Measurements from ENCODE around the gene LSP1.

LSP1 gene

DNA sequence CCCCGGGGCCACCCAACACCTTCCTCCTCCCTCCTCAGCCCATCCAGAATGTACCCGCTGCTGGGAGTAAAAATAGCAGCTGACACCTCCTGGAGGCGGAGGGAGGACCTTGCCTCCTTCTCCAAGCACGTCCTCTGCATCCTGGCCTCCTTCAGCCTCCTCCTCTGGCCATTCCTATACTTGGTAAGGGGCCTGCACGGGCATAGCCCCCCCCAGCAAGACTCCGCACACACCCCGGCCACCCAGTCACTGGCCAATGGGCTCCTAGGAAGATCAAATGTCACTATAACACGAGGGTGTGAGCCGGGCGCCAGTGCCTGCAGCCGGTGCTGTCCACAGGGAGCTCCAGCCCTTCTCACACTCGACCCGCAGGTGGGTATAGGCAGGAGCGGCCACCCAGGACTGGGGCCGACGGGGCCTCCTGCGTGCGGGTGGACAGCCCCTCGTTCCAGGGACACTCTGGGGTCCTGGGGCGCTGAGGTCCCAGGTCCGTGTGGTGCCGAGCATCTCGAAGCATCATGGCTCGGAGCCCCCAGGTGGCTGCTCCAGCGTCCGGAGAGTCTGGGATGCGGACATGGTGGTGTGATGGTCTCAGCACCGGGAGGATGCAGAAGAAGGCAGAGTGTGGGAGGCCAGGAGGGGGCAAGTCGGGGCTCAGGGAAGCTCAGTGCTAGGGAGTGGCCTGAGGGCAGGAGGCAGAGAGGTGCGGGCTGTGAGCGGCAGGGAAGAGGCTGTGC lies 66.7 kb downstream of the LSP1 start, which contains the start of gene TNNT3:
Gene TNNT3, plus strand, starts transcription at position 313 of the 737 bp plus-strand sequence. CDS start 3,172 bp downstream, outside the sequence.
- Histone ChIP-seq H3K9me3 (ENCODE audit: control insufficient read depth, insufficient read depth, low read length) (no peaks in the 10 kb centered on the region), H3K27ac (ENCODE audit: low read depth, low read length) (no peak within 1 kb of the TSS), H3K27me3 (ENCODE audit: control insufficient read depth, insufficient read depth, low read length) (no peaks in the 10 kb centered on the region), H3K4me1 (ENCODE audit: control insufficient read depth, insufficient read depth, low read length) (no peaks in the 10 kb centered on the region; the same call in 1 of the 2 replicates), H3K9ac (ENCODE audit: low read depth, low read length) (no peak within 1 kb of the TSS), H3K4me3 (ENCODE audit: low read depth, low read length) (no peak within 1 kb of the TSS), H3K36me3 (ENCODE audit: control insufficient read depth, insufficient read depth, low read length) (no peaks in the 10 kb centered on the region)

DNA sequence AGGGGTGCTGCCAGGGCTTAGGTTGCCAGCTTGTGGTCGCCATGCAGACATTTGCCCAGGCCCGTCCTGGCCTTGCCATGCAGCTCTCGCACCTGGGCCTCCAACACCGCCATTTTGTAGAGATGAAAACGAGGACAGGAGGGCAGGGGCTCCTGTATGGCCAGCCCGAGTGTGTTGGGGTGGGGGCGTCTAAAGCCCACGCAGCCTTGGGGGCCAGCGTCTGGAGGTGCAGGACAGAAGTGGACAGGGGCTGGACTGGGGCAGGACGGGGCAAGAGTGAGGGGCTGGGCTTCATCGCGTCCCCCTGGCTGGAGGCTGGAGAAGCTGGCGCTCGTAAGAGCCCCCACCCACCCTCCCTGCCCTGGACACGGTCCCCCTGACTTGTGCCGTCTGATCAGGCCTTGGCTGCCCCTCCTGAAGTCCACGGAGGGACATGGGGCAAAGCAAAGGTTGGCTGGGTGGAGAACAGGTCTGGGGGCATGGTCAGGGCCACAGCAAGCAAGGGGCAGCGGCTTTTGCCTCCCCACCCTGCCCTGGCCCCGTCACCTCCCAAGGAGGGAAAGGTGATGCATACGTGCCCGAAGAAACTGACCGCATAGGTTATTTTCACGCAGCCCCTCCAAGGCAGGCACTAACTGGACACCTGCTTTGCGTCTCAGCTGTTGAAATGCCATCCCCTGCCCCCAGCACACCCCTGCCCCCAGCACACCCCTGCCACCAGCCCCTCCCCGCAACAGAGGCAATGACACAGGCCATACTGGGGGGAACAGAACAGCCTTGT lies 67.4 kb downstream of the LSP1 start:
- Histone ChIP-seq H3K27me3 (ENCODE audit: control insufficient read depth, insufficient read depth, low read length) (no peaks in the 10 kb centered on the region), H3K9me3 (ENCODE audit: control insufficient read depth, insufficient read depth, low read length) (no peaks in the 10 kb centered on the region), H3K4me1 (ENCODE audit: control insufficient read depth, insufficient read depth, low read length) (no peaks in the 10 kb centered on the region; the same call in 1 of the 2 replicates), H3K9ac (ENCODE audit: low read depth, low read length) (no peak overlapping the region), H3K27ac (ENCODE audit: low read depth, low read length) (no peak overlapping the region), H3K36me3 (ENCODE audit: control insufficient read depth, insufficient read depth, low read length) (no peaks in the 10 kb centered on the region), H3K4me3 (ENCODE audit: low read depth, low read length) (no peak overlapping the region)

DNA sequence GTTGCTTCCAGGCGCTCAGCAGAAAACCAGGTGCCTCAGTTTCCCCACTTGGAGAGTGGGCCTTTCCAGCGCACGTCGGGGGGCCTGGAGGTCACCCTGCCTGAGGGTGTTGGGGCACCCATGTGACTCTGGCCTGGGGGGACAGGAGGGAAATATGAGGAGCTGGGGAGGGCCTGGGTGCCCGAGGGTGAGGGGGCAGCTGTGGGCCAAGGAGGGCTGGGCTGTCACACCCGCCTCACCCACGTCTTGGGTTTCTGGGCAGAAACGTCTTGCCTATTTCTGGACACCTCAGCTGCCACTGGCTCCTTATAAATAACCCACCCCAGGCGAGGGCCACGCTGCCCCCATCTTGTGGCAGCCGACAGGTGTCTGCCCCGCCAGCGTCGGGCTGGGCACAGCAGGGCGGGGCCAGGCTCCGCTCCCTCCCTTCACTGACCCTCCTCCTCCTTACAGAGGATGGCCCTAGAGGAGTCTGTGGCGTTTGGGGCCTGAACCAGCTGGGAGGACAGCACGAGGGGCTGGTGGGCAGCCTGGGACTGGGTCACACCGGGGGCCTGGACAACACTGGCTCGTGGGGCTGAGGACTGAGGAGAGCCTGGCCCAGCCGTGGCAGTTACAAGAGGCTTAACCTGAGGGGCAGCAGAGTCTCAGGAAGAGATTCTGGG lies 68.2 kb downstream of the LSP1 start:
- Histone ChIP-seq H3K27me3 (ENCODE audit: control insufficient read depth, insufficient read depth, low read length) (no peaks in the 10 kb centered on the region), H3K4me3 (ENCODE audit: low read depth, low read length) (no peak overlapping the region), H3K4me1 (ENCODE audit: control insufficient read depth, insufficient read depth, low read length) (no peaks in the 10 kb centered on the region; the same call in 1 of the 2 replicates), H3K9ac (ENCODE audit: low read depth, low read length) (no peak overlapping the region), H3K9me3 (ENCODE audit: control insufficient read depth, insufficient read depth, low read length) (no peaks in the 10 kb centered on the region), H3K27ac (ENCODE audit: low read depth, low read length) (no peak overlapping the region), H3K36me3 (ENCODE audit: control insufficient read depth, insufficient read depth, low read length) (no peaks in the 10 kb centered on the region)

DNA sequence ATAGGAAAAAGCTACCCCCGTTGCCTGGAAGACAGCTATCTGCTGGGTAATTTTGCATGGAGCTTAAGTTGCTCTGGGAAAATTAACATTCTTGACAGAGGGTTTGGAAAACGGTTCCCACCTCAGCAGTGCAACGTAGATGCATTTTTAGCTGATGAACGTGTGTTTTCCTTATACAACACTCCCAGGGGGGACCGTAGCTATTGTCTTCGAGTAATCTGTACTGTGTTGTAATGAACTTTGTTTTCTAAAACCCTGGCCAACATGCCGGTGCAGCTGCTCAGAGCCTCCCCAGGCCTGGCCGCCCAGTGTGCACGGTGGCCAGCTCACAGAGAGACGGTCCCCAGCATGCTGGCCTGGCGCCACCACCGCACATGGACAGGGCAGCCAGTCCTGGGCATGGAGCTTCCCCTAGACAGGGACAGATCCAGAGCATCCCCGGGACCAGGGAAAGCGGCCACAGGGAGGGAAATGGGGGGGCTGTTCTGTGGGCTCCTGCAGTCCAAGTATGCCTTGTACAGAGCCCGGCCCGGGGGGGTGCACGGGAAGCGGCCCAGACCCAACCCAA lies 68.8 kb downstream of the LSP1 start:
- no peak overlapping the region for H3K4me3 ChIP-seq (ENCODE audit: low read depth, low read length)
- H3K9ac ChIP-seq (ENCODE audit: low read depth, low read length): no peak overlapping the region

DNA sequence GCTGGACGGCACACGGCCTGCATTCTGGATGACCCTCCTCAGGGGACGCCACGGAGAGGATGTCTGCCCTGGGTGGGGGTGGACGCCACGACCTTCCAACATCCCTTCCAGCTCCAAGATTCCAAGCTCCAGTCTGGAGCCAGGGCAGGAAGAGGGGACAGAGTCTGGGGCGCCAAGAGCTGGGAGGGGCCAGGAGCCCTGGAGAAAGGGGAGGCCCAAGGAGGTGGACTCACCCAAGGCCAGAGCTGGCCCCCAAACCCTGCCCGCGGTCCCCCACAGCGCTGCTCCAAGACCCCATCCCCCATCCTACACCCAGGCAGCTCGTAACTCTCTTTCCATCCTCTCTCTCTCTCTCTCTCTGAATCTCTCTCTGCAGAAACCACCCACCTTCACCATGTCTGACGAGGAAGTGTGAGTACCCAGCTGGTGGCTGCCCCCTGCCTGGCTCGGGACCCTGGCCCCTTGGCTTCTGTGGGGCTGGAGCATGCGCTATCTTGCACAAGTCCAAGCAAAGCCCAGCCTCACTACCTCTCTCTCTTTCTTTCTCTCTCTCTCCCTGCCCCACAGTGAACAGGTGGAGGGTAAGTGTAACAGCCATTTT lies 69.7 kb downstream of the LSP1 start:
- Histone ChIP-seq H3K9me3 (ENCODE audit: control insufficient read depth, insufficient read depth, low read length) (no peaks in the 10 kb centered on the region), H3K27me3 (ENCODE audit: control insufficient read depth, insufficient read depth, low read length) (no peaks in the 10 kb centered on the region), H3K36me3 (ENCODE audit: control insufficient read depth, insufficient read depth, low read length) (no peaks in the 10 kb centered on the region), H3K4me1 (ENCODE audit: control insufficient read depth, insufficient read depth, low read length) (no peaks in the 10 kb centered on the region), H3K9ac (ENCODE audit: low read depth, low read length) (no peak overlapping the region), H3K27ac (ENCODE audit: low read depth, low read length) (no peak overlapping the region), H3K4me3 (ENCODE audit: low read depth, low read length) (no peak overlapping the region)

More for the DNA sequence above, 68.8 kb downstream of the LSP1 start:
- Histone ChIP-seq H3K27me3 (ENCODE audit: control insufficient read depth, insufficient read depth, low read length) (no peaks in the 10 kb centered on the region), H3K27ac (ENCODE audit: low read depth, low read length) (no peak overlapping the region), H3K36me3 (ENCODE audit: control insufficient read depth, insufficient read depth, low read length) (no peaks in the 10 kb centered on the region), H3K9me3 (ENCODE audit: control insufficient read depth, insufficient read depth, low read length) (no peaks in the 10 kb centered on the region), H3K4me1 (ENCODE audit: control insufficient read depth, insufficient read depth, low read length) (no peaks in the 10 kb centered on the region; the same call in 1 of the 2 replicates)

DNA sequence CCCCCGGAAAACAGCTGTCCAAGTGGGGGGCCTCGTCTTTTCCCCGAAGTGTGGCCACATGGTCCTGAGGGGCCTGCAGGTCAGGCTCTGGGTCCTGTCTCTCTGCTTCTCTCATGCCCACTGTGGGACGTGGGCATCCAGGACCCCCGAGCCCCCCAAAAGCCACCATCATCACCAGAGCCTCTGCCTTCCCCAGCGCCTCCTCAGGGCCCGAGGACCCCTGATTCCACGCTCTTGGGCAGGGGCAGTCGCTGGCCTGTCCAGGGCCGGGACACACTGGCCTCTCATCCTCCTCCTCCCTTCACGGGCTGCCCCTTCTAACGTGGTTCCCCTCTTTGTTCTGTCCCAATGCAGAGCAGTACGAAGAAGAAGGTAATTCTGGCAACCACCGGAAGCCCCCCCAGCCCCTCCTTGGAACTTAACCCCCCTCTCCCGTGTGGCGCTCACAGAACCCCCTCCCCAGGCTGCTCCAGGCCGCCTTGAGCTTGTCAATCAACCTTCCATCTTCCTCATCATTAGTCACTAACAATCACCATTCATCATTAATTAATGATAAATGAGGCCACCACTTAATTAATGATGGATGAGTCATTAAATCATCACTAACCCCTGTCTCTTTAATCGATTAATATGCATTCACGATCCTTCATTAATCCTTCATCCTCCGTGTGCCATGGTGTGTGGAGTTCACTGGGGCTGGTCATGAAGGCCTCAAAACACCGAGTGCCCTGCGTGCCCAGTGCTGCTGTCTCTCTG lies 70.5 kb downstream of the LSP1 start:
- Histone ChIP-seq H3K27me3 (ENCODE audit: control insufficient read depth, insufficient read depth, low read length) (no peaks in the 10 kb centered on the region), H3K9me3 (ENCODE audit: control insufficient read depth, insufficient read depth, low read length) (no peaks in the 10 kb centered on the region), H3K4me3 (ENCODE audit: low read depth, low read length) (no peak overlapping the region), H3K36me3 (ENCODE audit: control insufficient read depth, insufficient read depth, low read length) (no peaks in the 10 kb centered on the region), H3K9ac (ENCODE audit: low read depth, low read length) (no peak overlapping the region), H3K4me1 (ENCODE audit: control insufficient read depth, insufficient read depth, low read length) (no peaks in the 10 kb centered on the region), H3K27ac (ENCODE audit: low read depth, low read length) (no peak overlapping the region)

DNA sequence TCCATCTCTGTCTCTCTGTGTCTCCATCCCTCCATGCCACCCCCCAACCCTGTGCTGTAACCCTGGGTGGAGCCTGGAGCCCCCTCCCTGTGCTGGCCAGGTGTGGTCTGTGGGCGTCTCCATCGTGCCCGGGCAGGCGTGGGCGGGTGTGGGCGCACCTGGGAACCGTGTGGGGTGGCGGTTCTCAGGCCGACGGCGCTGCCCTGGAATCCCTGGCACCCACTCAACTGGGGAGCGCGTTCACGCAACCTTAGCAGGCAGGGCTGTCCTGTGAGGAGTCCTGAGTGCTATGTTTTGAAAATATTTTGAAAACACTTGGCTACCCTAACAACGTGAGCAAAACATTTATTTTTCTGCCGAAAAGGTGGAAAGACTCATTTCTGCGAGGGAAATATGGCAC lies 71.3 kb downstream of the LSP1 start:
- no peak overlapping the region for H3K4me3 ChIP-seq (ENCODE audit: low read depth, low read length)
- H3K9ac ChIP-seq (ENCODE audit: low read depth, low read length): no peak overlapping the region
- H3K27ac ChIP-seq (ENCODE audit: low read depth, low read length): no peak overlapping the region
- H3K9me3 ChIP-seq (ENCODE audit: control insufficient read depth, insufficient read depth, low read length): no peaks in the 10 kb centered on the region
- no peaks in the 10 kb centered on the region for H3K4me1 ChIP-seq (ENCODE audit: control insufficient read depth, insufficient read depth, low read length)
- no peaks in the 10 kb centered on the region for H3K36me3 ChIP-seq (ENCODE audit: control insufficient read depth, insufficient read depth, low read length)
- H3K27me3 ChIP-seq (ENCODE audit: control insufficient read depth, insufficient read depth, low read length): no peaks in the 10 kb centered on the region

DNA sequence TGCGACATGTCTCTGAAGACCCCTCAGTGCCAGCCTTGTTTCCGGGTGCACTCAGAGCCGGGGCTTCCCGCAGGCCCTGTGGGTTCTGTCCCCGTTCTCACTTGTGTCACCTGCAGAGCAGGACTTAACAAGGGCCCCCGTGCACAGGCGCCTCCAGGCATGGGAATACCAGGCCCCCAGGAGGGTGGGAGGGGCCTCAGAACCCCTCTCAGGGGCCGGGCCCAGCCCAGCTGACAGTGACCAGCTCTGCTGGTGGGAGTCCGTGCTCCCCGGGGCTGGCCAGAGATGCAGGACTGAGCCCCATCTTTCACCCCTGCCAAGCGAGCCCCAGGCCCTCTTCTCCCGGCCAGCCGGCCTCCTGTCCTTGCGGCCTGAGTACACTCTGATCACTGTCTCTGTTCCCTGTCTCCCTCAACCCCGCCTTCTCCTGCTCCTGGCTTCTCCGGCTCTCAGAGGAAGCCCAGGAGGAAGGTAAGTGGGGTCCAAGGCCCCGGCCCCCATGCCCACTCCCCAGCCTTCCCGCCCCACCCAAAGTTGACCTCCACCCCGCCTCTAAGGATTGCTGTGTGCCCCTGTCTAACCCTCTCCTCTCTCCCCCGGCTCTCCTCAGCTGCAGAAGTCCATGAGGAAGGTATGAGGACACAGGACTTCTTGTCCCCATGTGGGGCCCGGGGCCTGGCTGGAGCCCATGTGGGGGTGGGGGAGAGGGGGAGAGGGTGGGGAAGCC lies 71.9 kb downstream of the LSP1 start:
- Histone ChIP-seq H3K4me1 (ENCODE audit: control insufficient read depth, insufficient read depth, low read length) (no peaks in the 10 kb centered on the region), H3K27ac (ENCODE audit: low read depth, low read length) (no peak overlapping the region), H3K9me3 (ENCODE audit: control insufficient read depth, insufficient read depth, low read length) (no peaks in the 10 kb centered on the region), H3K9ac (ENCODE audit: low read depth, low read length) (no peak overlapping the region), H3K27me3 (ENCODE audit: control insufficient read depth, insufficient read depth, low read length) (no peaks in the 10 kb centered on the region), H3K4me3 (ENCODE audit: low read depth, low read length) (no peak overlapping the region), H3K36me3 (ENCODE audit: control insufficient read depth, insufficient read depth, low read length) (no peaks in the 10 kb centered on the region)

DNA sequence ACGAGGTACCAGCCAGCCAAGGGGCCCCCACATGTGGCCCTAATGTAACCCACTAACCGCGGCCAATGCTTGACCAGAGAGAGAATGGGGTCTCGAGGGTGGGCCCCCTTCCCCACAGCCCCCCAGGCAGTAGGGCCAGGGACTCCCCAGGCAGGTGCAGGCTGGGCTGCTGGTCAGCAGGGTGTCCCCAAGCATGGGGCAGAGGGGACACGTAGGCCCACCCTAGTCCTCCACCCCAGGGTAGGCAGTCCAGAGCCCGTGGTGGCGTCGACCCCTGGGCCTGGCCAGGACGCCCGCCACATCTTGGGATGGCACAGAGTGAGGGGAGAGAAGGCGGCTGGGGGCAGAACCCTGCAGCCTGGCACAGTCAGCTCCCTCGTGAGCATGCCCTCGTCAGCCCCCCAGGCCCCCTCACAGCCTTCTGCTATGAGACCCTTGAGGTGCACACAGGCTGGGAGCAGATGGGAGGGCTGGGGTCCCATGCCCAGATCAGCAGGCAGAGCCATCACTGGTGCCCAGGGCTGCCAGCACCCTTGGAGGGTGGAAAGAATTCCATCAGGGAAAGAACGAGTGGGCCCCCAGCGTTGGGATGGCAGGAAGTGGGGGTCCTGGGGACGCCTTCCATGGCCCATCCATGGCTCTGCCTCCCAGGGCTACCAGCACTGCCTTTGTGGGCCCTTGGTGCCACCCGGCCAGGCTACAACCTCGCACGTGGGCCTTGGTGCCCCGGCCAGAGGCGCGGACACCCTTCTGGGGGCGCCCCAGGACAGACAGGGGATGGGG lies 72.7 kb downstream of the LSP1 start:
- Histone ChIP-seq H3K4me3 (ENCODE audit: low read depth, low read length) (no peak overlapping the region), H3K9me3 (ENCODE audit: control insufficient read depth, insufficient read depth, low read length) (no peaks in the 10 kb centered on the region), H3K27me3 (ENCODE audit: control insufficient read depth, insufficient read depth, low read length) (no peaks in the 10 kb centered on the region), H3K36me3 (ENCODE audit: control insufficient read depth, insufficient read depth, low read length) (no peaks in the 10 kb centered on the region), H3K4me1 (ENCODE audit: control insufficient read depth, insufficient read depth, low read length) (no peaks in the 10 kb centered on the region), H3K27ac (ENCODE audit: low read depth, low read length) (no peak overlapping the region), H3K9ac (ENCODE audit: low read depth, low read length) (no peak overlapping the region)
